Activated T-helper 17 cell treated with anti-CD3 and anti-CD28 coated beads, Interleukin-2, amount 50 U/mL, for 72 hours (primary cell): Measurements from ENCODE around the gene CDYL. TPM values are rescaled to one million over a fixed set of nuclear protein-coding genes. Genes with fewer than 3 reads are reported as not detected.
"Not testable (repeated sequence)": the region's sequence is repeated elsewhere in the genome, so short reads cannot be mapped to it uniquely, and the experiment has no call there.

Experiments used
- ATAC-seq: fragments of 150-1000 bp; cut with Tn5 transposase; replicated peaks from 2 replicates; pipeline ENCODE4 v1.10.0; 2021; ENCODE audit warnings: mild to moderate bottlenecking, moderate library complexity
- H3K27ac Mint-ChIP-seq: one replicate; pipeline ENCODE4 v1.8.0; 2022; ENCODE audit warnings: mixed read lengths
- H3K27me3 Mint-ChIP-seq: one replicate; pipeline ENCODE4 v1.8.0; 2022; ENCODE audit warnings: mixed read lengths
- H3K36me3 Mint-ChIP-seq: one replicate; pipeline ENCODE4 v1.8.0; 2022; ENCODE audit warnings: low read depth, mild to moderate bottlenecking, mixed read lengths
- H3K4me1 Mint-ChIP-seq: one replicate; pipeline ENCODE4 v1.8.0; 2022; ENCODE audit warnings: mixed read lengths
- H3K4me3 Mint-ChIP-seq: one replicate; pipeline ENCODE4 v1.8.0; 2022; ENCODE audit warnings: mild to moderate bottlenecking, mixed read lengths
- H3K9me3 Mint-ChIP-seq: one replicate; pipeline ENCODE4 v1.8.0; 2022; ENCODE audit warnings: mixed read lengths
- total RNA-seq, 2 donors: library from RNA; stranded (reverse); gene quantifications; one replicate each; pipeline ENCODE4 v1.2.3, GENCODE V29; 2022

Gene CDYL
- total RNA-seq, 2 donors from 2014 or later = 23.3 to 24.5 TPM

GRCh38 chr6:4853782-4854511, 77.7 kb downstream of the CDYL start:
- Mint-ChIP-seq H3K9me3 (no peaks in the 10 kb centered on the region), H3K4me3 (peak overlapping the region; percentile 6), H3K36me3 (no peaks in the 10 kb centered on the region), H3K27me3 (no peaks in the 10 kb centered on the region), H3K27ac (peak overlapping the region; percentile 24), H3K4me1 (peaks cover 32% of the 10 kb centered on the region)
- peak; percentile 93 for ATAC-seq

- H3K27me3 Mint-ChIP-seq = no peaks in the 10 kb centered on the region
- H3K9me3 Mint-ChIP-seq = peaks cover 2% of the 10 kb centered on the region
- H3K27ac Mint-ChIP-seq = no peak overlapping the region
- H3K4me1 Mint-ChIP-seq = peaks cover 32% of the 10 kb centered on the region
- no peaks in the 10 kb centered on the region for H3K36me3 Mint-ChIP-seq
- H3K4me3 Mint-ChIP-seq = no peak overlapping the region
- ATAC-seq = no peak
Observed at GRCh38 chr6:4856785-4857184, 80.6 kb downstream of the CDYL start.

GRCh38 chr6:4858194-4859015, 82.2 kb downstream of the CDYL start:
- Mint-ChIP-seq H3K4me1 (peaks cover 29% of the 10 kb centered on the region), H3K27me3 (no peaks in the 10 kb centered on the region), H3K27ac (no peak overlapping the region), H3K36me3 (no peaks in the 10 kb centered on the region), H3K4me3 (no peak overlapping the region), H3K9me3 (peaks cover 3% of the 10 kb centered on the region)
- ATAC-seq = no peak

- peaks cover 16% of the 10 kb centered on the region for H3K4me1 Mint-ChIP-seq
- no peak overlapping the region for H3K27ac Mint-ChIP-seq
- H3K9me3 Mint-ChIP-seq = peaks cover 18% of the 10 kb centered on the region
- no peak for ATAC-seq
- H3K27me3 Mint-ChIP-seq = no peaks in the 10 kb centered on the region
- H3K4me3 Mint-ChIP-seq = no peak overlapping the region
- H3K36me3 Mint-ChIP-seq = peaks cover 19% of the 10 kb centered on the region
Observed at GRCh38 chr6:4860387-4860786, 84.2 kb downstream of the CDYL start.

GRCh38 chr6:4861564-4861963, 85.4 kb downstream of the CDYL start:
- Mint-ChIP-seq H3K27ac (no peak overlapping the region), H3K4me1 (peaks cover 7% of the 10 kb centered on the region)

GRCh38 chr6:4864519-4864918, 88.3 kb downstream of the CDYL start:
- H3K9me3 Mint-ChIP-seq = peaks cover 25% of the 10 kb centered on the region
- no peak overlapping the region for H3K27ac Mint-ChIP-seq
- no peak overlapping the region for H3K4me3 Mint-ChIP-seq
- no peak for ATAC-seq
- peaks cover 30% of the 10 kb centered on the region for H3K36me3 Mint-ChIP-seq
- H3K27me3 Mint-ChIP-seq = no peaks in the 10 kb centered on the region
- H3K4me1 Mint-ChIP-seq = no peaks in the 10 kb centered on the region

More at GRCh38 chr6:4861564-4861963, 85.4 kb downstream of the CDYL start:
- ATAC-seq = no peak
- Mint-ChIP-seq H3K4me3 (no peak overlapping the region), H3K36me3 (peaks cover 22% of the 10 kb centered on the region), H3K9me3 (peaks cover 25% of the 10 kb centered on the region), H3K27me3 (no peaks in the 10 kb centered on the region)

GRCh38 chr6:4865006-4865405, 88.8 kb downstream of the CDYL start:
- H3K27me3 Mint-ChIP-seq, H3K27ac Mint-ChIP-seq, H3K4me3 Mint-ChIP-seq, H3K4me1 Mint-ChIP-seq, ATAC-seq: not testable (repeated sequence)
- peaks cover 30% of the 10 kb centered on the region for H3K36me3 Mint-ChIP-seq
- H3K9me3 Mint-ChIP-seq = peaks cover 25% of the 10 kb centered on the region

GRCh38 chr6:4870821-4871494, 94.8 kb downstream of the CDYL start:
- no peak for ATAC-seq
- Mint-ChIP-seq H3K4me3 (no peak overlapping the region), H3K27ac (no peak overlapping the region), H3K4me1 (peaks cover 6% of the 10 kb centered on the region), H3K36me3 (peaks cover 8% of the 10 kb centered on the region), H3K27me3 (no peaks in the 10 kb centered on the region), H3K9me3 (peaks cover 6% of the 10 kb centered on the region)

GRCh38 chr6:4871825-4872224, 95.6 kb downstream of the CDYL start:
- H3K4me1 Mint-ChIP-seq = peaks cover 6% of the 10 kb centered on the region

GRCh38 chr6:4872841-4873240, 96.6 kb downstream of the CDYL start:
- Mint-ChIP-seq H3K4me3 (no peak overlapping the region), H3K4me1 (peaks cover 6% of the 10 kb centered on the region), H3K27me3 (no peaks in the 10 kb centered on the region), H3K27ac (no peak overlapping the region), H3K9me3 (peaks cover 4% of the 10 kb centered on the region), H3K36me3 (no peaks in the 10 kb centered on the region)
- ATAC-seq = no peak

More at GRCh38 chr6:4871825-4872224, 95.6 kb downstream of the CDYL start:
- Mint-ChIP-seq H3K27ac (no peak overlapping the region), H3K27me3 (no peaks in the 10 kb centered on the region), H3K9me3 (peaks cover 4% of the 10 kb centered on the region), H3K4me3 (no peak overlapping the region), H3K36me3 (peaks cover 7% of the 10 kb centered on the region)
- ATAC-seq = no peak

GRCh38 chr6:4873928-4874327, 97.7 kb downstream of the CDYL start:
- ATAC-seq = no peak
- H3K27ac Mint-ChIP-seq = no peak overlapping the region
- H3K4me3 Mint-ChIP-seq = no peak overlapping the region
- no peaks in the 10 kb centered on the region for H3K36me3 Mint-ChIP-seq
- no peaks in the 10 kb centered on the region for H3K27me3 Mint-ChIP-seq
- peaks cover 4% of the 10 kb centered on the region for H3K9me3 Mint-ChIP-seq
- peaks cover 6% of the 10 kb centered on the region for H3K4me1 Mint-ChIP-seq

- H3K9me3 Mint-ChIP-seq = no peaks in the 10 kb centered on the region
- no peak for ATAC-seq
- no peaks in the 10 kb centered on the region for H3K36me3 Mint-ChIP-seq
- peaks cover 7% of the 10 kb centered on the region for H3K4me1 Mint-ChIP-seq
- H3K4me3 Mint-ChIP-seq = no peak overlapping the region
- no peaks in the 10 kb centered on the region for H3K27me3 Mint-ChIP-seq
- H3K27ac Mint-ChIP-seq = no peak overlapping the region
Observed at GRCh38 chr6:4879741-4880275, 103.6 kb downstream of the CDYL start.

- H3K27me3 Mint-ChIP-seq = no peaks in the 10 kb centered on the region
- ATAC-seq = no peak
- H3K4me3 Mint-ChIP-seq = no peak overlapping the region
- H3K9me3 Mint-ChIP-seq = no peaks in the 10 kb centered on the region
- H3K36me3 Mint-ChIP-seq = no peaks in the 10 kb centered on the region
- no peak overlapping the region for H3K27ac Mint-ChIP-seq
- H3K4me1 Mint-ChIP-seq = peaks cover 7% of the 10 kb centered on the region
Observed at GRCh38 chr6:4880363-4880762, 104.2 kb downstream of the CDYL start.

GRCh38 chr6:4883298-4883697, 107.1 kb downstream of the CDYL start:
- H3K36me3 Mint-ChIP-seq = no peaks in the 10 kb centered on the region
- H3K27me3 Mint-ChIP-seq = no peaks in the 10 kb centered on the region
- no peak overlapping the region for H3K27ac Mint-ChIP-seq
- H3K9me3 Mint-ChIP-seq = no peaks in the 10 kb centered on the region
- ATAC-seq = no peak
- no peak overlapping the region for H3K4me3 Mint-ChIP-seq
- H3K4me1 Mint-ChIP-seq = peaks cover 15% of the 10 kb centered on the region
